CD4-positive, alpha-beta T cell treated with Interleukin-12 subunit alpha and Interleukin-12 subunit beta, for 1 hour (primary cell): ENCODE measurements around the gene MAD1L1.

ENCODE experiments used
- DNase-seq: peaks from one replicate; pipeline ENCODE4 v3.0.0-alpha.2; 2020

Gene MAD1L1

DNA sequence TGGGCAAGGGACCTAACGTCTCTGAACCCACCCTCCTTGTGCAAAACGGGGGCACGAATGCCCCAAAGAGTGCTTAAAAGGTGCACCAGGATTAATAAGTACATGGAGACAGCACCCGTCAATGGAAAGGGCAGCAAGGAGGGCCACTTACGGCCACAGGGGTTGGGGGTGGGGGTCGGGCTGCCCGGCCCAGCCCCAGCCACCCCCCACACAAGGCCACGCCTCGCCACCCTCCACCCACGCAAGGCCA, 213.4 kb downstream of the MAD1L1 start:
- no peak for DNase-seq

DNA sequence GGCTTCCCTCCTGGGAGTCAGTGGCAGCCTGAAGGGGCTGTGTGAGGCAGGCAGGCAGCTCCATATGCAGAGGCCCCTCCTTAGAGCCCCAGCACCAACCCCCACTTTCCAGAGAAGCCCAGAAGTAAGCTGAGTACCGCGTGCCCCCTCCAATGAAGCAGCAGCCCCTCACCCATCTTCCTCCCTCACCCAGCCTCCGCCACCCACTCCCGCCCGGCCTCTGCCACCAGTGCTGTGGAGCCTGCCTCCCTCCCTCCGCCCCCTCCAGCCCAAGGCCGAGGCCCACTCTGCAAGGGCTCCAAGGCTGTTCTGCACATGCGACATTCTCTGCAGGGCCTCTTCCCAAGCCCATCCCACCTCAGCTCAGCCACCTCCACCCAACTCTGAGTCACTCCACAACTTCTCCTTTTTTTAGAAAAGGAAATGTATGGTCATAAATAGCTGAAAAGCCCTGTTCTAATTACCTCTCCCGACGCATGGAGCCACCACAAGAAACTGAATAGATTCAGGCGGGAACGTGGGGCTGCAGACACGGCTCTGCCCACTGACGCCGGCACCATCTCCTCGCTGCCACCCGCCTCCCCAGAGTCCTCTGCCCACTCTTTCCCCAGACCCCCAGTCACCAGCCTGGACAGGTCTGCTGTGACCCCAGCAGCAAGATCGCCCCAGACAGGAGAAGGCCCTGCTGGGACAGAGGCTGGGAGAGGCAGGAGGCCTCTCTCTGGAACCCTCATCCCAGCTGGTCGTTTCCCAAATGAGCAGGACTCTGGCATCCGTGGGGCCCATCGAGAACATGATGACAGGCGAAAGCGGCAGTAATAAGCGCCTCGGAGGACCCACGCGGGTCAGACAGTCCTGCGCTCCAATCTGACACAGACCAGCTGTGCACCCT, 213.9 kb downstream of the MAD1L1 start:
- DNase-seq, result peak; percentile 13

DNA sequence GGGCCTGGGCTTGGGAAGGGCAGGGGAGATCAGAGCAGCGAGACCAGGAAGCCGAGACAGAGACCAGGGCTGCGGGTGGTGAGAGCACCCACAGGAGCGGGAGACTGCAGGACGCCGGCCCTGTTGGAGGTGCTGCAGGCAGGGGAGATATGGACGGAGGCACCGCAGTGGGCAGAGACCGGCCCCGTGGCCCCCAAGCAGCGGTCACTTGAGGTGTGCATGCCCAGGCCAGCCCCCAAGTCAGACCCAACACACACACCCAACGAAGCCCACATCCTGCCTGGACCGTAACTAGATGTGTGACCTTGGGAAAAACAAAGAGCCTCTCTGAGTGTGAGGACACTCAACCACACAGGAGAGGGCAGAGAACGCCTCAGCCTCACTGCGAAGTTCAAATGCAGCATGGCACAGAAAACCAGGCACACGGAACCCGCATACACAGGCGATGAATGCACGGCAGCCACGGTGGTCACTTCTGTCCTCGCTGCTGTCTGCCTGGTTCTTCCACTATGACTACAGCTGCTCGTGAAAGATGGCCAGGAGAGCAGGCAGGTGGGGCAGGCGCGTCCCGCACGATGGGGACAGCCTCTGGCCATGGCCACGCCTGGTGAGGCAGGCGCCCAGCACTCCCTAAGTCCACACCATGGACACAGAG, 214.7 kb downstream of the MAD1L1 start:
- DNase-seq, result no peak

DNA sequence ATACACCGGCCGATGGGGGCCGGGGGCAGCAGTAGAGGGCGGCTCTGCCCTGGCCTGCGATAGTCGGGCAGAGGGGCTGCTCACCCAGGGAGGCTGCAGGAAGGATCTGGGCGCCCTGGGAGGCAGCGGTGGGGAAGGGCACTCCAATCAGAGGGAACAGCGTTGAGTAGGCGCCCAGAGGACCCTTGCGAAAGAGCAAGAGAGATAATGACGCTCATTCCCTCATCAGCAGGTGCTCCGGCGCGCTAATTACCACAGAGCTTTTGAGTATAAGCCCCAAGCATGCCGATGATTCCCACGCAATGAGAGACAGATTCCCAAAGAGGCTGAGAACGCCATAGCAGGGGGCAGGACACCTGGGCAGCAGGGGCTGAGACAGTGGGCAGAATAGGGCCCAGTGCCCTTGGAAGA, 215.3 kb downstream of the MAD1L1 start:
- no peak for DNase-seq

DNA sequence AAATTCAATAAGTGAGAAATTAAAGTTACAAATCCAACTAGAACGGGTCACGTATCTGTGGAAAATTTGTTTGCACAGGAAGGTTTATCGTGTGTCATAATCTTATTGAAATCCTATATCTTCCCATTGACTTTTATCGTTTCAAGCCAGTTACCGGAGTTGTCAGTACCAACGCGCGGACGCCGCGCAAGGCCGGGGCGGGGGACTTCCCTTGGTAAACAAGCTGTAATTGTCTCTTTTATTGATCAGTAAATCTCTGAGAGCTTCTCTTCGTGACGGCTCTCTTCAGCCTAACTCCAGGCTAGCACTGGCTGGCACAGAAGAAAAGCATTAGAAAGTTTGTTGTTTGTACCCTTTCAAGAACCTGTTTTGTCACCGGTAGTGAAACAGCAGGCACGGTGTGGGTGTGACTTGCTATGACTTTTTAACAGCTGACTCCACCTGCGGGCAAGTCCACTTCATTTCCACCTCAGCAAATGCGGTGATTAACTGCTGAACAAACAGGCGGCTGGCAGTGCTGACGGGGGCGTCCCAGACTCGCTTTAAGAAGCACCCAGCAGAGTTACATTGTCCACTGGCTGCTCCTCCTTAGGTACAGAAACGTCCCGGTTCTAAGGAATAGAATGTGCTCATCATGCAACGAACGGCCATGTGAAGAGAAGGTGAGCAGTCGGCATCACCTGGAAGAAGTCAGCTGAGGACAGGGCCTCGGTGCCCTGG, 215.8 kb downstream of the MAD1L1 start:
- DNase-seq, result no peak

DNA sequence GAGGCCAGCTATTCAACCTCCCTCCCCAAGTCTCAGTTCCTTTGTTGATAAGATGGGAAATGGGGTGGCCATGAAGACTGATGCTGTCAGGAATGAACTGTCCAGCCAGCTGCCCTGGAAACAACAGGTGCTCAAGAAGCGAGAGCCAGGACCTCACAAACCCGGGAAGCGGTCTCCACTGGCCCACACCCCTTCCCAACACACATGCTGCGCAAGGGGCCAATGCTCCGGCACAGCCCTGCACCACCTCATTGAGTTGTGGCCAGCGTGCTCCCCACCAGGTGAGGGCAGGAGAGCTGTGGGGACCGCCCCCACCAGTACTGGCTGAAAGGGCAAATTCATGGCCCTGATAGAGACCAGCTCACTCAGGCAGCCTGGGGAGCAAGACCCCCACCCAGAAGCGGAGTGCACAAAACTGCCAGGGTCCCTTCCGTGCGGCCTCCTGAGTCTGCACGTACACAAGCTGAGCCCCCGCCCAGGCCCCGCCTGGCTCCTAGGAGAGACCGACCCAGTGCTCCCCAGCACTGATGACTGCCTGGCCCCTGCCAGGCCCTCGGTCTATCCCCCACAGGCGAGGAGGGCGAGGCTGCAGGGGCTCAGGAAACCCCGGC, 216.6 kb downstream of the MAD1L1 start:
- no peak for DNase-seq

DNA sequence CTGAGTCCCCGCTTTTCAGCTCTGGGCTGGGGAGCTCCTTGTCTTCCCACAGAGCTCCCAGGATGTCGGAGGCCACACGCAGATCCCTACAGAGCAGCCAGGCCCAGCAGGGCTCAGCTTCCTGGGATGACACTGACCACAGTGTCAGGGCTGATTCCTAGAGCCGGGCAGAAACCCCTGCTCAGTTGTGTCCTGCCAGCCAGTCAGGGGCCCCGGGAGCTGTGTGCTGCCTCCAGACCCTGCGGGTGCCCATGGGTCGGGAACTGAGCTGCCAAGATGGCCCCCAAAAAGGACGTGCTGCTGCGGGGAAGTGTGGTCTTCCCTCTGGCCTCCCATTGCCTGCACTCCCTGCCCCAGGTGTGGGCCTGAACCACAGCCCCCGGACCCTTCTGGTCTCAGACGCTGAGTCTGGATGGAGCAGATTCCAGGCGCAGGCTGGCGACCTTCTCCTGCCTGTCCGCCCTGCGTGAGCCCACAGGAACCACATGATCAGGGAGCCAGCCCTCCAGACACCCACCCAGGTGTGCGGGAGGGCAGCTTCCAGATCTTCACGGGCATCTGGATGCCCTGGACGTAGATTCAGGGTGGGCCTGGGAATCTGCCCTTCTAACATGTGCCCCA, 217.4 kb downstream of the MAD1L1 start:
- no peak for DNase-seq

DNA sequence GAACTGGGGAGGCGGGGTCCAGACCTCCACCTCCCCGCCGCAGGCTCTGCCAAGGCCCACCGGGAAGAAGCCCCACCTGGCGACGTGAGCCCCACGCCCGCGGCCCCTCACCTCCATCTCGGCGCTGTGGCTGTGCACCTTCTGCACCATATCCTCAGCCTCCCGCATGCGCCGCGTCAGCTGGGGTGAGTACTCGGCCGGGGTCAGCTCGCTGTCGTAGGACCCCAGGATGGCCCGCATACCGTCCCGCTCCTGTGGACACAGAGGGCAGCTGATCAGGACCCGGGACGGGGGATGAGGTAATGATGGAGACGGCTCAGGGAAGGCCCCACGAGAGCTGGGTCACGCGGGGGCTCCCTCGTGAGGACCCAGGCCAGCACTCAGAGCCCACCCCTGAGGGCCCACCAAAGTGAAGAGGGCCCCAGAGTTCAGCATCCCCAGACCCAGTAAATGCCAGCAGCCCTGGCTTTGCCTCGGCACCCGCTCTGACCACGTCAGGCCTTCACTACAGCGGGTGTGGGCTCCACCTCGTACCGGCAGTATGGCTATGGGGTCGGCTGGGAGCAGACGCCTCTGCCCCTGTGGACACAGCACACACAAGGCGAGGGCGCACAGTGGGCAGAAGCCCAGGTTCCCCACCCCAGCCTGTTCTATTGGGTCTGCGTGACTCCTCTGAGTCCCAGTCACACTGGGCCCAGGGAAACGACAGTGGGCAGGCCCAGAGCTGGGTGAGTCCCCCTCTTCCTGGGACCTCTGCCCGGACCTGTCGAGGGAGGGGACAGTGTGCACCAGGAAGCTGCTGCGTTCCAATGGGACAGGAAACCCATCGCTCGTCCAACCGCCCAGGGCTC, 218.1 kb downstream of the MAD1L1 start:
- DNase-seq, result no peak

DNA sequence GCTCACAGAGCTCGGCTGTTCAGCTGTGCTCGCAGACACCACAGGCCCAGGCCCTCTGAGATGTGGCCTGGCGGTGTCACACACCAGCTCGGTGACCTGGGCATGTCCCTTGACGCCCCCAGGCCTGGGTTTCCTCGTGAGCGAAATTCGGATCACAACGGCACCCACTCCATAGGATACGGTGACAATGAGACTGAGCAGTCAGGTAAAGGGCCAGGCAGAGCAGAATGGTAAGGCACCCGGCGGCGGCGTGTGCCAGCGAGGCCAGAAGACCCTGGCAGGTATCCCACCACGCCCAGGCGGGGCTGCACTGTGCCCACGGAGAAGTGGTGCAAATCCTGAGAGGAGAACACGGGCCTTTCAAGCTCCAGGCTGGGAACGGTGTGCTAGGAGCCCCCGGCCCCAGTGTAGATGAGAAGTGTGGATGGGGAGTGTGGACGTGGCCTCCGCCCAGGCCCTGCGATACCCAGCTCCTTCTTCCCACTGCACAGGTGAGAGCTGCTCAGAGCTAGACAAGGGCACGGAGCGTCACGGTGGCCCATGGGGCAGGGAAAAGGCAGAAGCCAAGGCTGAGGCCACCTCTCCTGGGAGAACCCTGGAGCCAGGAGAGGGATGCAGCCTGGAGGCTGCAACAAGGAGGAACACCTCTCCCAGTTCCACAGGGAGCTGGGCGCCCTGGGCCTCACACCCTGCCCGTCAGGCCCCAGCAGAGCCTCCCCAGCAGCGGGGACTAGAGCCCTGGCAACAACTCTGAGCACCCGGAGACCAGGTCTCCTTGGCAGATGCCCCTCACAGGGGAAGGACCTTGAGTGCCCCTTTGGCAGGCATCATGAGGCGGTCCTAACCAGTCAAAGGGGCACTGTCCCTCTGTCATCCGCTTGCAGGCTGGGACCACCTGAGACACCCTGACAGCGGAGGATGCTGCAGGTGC, 219.1 kb downstream of the MAD1L1 start:
- DNase-seq, result no peak

DNA sequence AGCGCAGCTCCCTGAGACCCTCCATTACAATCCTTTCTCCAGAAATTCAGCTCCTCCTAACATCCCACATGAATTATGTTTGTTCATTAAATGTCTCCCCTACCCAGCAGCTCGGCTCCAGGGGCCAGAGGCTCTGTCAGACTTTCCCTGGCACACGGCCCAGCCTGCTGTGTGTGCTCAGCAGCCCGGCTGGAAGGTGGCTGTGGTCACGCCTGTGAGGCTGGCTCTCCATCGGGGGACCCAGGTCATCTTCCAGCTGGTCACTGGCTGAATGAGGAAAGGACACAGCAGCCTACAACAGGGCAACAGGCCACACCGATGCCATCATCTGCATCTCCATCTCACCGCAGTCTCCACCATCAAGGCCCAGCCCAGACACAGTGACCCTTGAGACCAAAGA, 219.8 kb downstream of the MAD1L1 start:
- no peak for DNase-seq

DNA sequence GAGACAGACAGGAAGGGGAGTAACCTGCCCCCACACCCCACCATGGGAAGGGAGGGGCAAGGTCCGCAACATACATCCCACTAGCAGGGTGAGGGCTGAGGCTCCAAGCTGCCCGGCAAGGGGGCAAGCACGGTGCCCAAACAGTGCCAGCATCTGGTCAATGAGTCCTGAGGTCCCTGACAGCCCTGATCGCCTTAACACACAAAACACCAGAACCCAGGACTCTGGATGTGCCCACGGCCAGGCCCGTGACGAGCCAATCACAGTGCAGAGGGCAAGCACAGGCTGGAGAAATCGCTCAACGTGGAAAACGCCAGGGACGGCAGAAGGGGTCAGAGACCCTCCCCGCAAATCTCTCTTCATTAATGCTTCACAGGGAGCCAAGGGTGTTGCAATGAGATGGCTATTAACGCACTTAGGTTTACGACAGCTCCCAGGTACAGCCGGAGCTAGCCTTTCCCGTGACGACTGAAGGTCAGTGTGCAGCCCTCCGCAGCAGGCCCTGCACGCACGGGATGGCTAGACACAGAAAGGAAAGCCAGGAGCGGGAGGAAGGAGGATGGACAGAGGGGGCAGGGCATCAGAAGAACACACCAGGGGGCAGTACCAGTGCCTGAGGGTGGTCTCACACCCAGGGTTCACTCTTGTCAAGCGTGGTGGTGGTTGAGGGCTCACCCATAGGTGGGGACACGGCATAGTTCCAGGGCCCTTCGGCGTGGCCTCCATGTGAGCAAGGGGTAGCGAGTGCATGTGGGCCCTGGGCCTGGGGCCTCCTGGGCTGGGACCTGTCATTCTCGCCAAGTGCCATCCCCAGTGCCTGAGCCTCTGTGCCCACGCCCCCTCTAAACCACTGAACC, 220.5 kb downstream of the MAD1L1 start:
- no peak for DNase-seq

DNA sequence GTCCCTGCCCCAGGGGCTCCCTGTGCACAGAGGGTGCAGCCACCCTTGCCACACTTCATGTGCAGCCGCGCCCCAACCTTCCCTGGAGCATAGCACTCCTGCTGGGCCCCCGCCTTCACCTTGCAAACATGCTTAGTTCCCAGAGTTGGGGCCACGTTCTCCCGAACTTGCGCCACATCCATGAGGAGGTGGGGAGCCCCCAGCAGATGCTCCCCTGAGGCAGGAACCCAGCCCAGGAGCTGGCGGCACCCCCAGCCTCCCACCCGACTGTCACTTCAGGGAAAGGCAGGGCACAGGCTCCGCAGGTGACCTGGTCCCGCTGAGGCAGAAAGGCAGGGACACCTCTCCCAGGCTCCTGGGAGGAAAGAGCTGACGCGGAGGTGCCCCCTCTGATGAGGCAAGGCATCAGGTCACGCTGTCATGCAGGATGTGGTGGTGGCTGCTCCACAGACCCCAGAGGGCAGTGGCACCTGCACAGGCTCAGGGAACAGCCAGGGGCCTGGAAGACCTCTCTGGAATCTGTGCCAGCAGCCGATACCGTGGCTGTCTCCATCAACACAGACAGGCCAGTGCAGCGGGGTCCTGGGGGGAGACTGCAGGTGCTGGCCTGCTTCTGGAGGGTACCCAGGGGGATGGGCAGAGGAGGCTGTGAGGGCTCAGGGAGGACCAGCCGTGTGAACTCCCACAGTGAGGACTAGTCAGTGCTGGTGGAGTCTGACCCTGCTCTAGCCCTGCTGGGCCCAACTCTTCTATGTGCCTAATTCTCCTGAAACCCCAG, 221.3 kb downstream of the MAD1L1 start:
- no peak for DNase-seq

DNA sequence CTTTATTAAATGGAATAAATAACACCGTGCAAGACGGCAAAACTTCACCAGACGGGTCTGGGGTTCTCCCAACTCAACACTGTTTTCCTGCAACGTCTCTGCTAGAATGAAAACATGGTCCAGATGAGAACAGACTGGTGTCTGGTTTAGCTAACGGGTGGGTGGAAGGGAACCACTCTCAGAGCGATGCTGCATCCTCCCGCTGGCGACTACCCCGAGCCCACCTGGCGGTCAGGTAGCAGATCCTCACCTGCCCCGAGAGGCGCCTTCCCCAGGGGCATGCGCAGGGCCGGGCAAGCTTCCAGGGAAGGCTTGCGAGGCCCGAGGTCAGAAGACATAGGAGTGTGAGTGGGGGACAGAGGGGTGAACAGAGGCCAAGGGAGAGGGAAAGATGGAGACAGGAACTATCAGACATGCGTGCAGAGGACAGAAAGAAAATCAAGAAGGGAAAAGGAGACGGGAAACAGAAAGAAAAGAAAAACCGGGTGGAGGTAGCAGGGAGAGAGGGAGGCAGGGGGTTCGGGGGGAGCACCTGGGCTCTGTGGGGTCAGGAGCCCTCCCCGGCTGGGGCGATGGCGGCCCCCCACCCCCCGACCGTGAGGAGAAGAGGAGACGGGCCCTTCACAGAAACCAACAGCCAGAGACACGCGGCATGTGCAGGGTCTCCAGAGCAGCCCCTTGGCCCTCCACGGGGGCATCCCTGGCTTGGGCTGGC, 222.0 kb downstream of the MAD1L1 start:
- DNase-seq, result no peak

DNA sequence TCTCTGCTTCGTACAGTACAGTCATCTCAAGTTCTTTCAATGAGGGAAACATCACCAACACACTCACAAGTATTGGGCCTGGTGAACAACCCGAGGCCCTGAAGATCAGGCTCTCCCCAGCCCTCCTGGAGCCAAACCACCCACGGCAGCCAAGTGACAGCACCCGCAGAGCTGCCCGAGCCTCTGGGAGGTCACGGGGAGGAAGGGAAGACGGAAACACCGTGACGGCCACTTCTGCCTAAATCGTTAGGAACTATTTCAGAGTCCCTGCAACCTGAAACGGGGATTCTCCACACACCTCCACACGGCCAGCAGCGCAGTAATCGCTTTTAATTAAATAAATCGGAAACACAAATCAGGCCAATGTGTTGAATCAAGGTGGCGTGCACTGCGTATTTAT, 222.6 kb downstream of the MAD1L1 start:
- DNase-seq, result no peak

DNA sequence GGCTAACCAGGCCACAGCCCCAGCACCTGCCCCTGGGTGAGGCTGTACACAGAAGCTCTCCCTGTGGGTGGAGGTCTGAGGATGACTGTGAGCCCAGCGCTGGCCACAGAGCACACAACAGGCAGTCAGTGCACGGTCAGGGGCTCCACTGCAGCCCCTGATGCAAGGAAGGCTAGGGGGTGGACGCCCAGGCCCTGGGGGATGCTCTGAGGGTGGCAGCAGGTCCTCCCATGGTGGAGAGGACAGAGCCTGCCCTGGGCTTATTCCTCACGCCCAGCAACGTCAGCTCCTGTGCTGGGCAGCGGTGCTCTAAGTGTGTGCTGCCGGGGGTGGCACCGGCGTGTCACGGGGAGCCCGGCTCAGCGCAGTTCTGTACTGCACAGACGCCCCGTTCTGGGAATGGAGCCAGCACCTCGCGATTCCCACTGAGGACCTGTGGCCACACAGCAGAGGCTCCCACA, 223.2 kb downstream of the MAD1L1 start:
- DNase-seq, result no peak

DNA sequence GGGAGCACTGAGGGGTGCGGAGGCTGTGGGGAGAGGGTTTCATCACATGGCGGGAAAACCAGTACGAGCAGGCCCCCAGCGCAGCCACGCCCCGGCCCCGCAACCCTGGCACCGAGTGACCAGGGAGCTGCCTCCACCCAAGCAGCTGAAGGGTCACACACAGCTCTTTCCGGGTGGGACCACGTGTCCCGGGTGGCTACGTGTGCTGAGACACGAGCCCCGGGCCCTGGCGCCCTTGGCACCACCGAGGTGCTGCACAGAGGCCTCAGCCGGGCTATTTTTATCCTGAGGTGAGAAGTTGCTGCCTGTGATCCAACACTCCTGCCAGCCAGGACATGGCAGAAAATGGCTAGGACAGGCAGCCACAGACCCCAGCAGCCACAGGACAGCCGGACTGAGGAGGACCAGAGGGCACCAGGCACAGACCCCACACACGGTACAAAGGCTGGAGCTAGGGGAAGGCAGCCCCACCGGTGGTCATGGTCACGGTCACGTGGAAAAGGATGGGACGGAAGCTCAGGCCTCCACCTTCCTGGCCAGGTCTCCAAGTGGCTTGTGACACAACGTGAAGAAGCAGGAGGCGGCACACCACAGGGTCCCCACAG, 223.7 kb downstream of the MAD1L1 start:
- DNase-seq, result no peak

DNA sequence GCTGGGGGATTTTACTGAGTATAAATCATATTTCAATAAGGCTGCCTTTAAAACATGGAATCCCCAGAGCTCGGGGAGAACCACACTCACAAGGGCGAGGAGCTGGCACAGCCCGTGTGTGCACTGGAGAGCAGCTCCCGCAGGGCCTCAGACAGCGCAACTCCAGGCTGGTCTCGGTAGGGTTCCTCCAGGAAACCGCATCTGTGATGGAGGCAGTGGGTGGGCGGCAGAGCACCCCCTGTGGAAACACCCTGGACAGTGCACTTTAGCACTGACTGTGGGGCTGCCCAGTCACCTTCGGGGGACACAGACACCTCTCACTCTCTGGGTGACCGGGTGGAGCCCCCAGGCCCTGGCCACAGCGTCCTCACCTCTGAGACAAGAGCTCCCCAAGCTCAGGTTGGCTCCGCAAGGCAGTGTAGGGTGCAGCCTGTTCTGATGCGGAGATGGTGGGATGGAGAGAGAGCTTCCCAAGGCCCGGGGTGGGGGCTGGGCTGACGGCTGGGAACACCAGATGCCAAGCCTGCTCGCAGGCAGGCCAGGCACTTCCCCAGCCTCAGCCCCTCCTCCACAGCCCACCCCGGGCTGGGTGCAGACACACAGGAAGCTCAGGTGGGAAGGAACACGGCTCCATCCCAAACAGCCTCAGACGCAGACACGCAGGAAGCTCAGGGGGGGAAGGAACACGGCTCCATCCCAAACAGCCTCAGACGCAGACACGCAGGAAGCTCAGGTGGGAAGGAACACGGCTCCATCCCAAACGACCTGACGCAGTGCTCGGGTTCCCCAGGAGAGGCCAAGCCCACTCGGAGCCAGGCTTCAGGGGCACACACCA, 224.4 kb downstream of the MAD1L1 start:
- no peak for DNase-seq
